ENCODE results near the gene DENND1A.

The DENND1A gene

GRCh38 chr9:123684393-123685149, 245.4 kb downstream of the DENND1A start:
- no peak for DNase-seq (ENCODE audit: low spot score)

- DNase-seq (ENCODE audit: low spot score), result no peak
These were observed 247.2 kb downstream of the DENND1A start for GRCh38 chr9:123682746-123683145.

GRCh38 chr9:123680352-123680751, 249.6 kb downstream of the DENND1A start:
- no peak for DNase-seq (ENCODE audit: low spot score)

GRCh38 chr9:123679330-123679987, 250.5 kb downstream of the DENND1A start:
- no peak for DNase-seq (ENCODE audit: low spot score)

- DNase-seq (ENCODE audit: low spot score), result no peak
These were observed 251.0 kb downstream of the DENND1A start for GRCh38 chr9:123678878-123679329.

- no peak for DNase-seq (ENCODE audit: low spot score)
These were observed 251.7 kb downstream of the DENND1A start for GRCh38 chr9:123678038-123678877.

GRCh38 chr9:123676869-123677268, 253.1 kb downstream of the DENND1A start:
- DNase-seq (ENCODE audit: low spot score), result no peak

- DNase-seq (ENCODE audit: low spot score), result no peak
These were observed 260.6 kb downstream of the DENND1A start for GRCh38 chr9:123669346-123669745.

- DNase-seq (ENCODE audit: low spot score), result no peak
These were observed 266.4 kb downstream of the DENND1A start for GRCh38 chr9:123663529-123663928.

- DNase-seq (ENCODE audit: low spot score), result no peak
These were observed 267.7 kb downstream of the DENND1A start for GRCh38 chr9:123662057-123662776.

GRCh38 chr9:123660691-123661466, 269.0 kb downstream of the DENND1A start:
- no peak for DNase-seq (ENCODE audit: low spot score)

- DNase-seq (ENCODE audit: low spot score), result no peak
These were observed 270.6 kb downstream of the DENND1A start for GRCh38 chr9:123659358-123659757.

- no peak for DNase-seq (ENCODE audit: low spot score)
These were observed 271.1 kb downstream of the DENND1A start for GRCh38 chr9:123658792-123659191.

- DNase-seq (ENCODE audit: low spot score), result no peak
These were observed 272.0 kb downstream of the DENND1A start for GRCh38 chr9:123657941-123658340.

- DNase-seq (ENCODE audit: low spot score), result no peak
These were observed 272.8 kb downstream of the DENND1A start for GRCh38 chr9:123657099-123657498.

- peak; percentile 22 for DNase-seq (ENCODE audit: low spot score)
These were observed 273.4 kb downstream of the DENND1A start for GRCh38 chr9:123656565-123656964.

GRCh38 chr9:123655681-123656423, 274.1 kb downstream of the DENND1A start:
- DNase-seq (ENCODE audit: low spot score), result no peak

GRCh38 chr9:123654994-123655637, 274.8 kb downstream of the DENND1A start:
- no peak for DNase-seq (ENCODE audit: low spot score)

GRCh38 chr9:123654218-123654993, 275.5 kb downstream of the DENND1A start:
- DNase-seq (ENCODE audit: low spot score), result no peak
